T-helper 22 cell (primary cell): ENCODE data around the gene TMEM95.

Experiments
- DNase-seq: peaks from one replicate; pipeline ENCODE4 v3.0.0-alpha.2; 2020; ENCODE audit warnings: low read depth

The TMEM95 gene

GRCh38 chr17:7404737-7405349 is 49.9 kb downstream of the TMEM95 start:
- peak; percentile 64 for DNase-seq

GRCh38 chr17:7405350-7406234 is 50.6 kb downstream of the TMEM95 start:
- no peak for DNase-seq

GRCh38 chr17:7406235-7406825 is 51.4 kb downstream of the TMEM95 start:
- DNase-seq = no peak
